BE2C (cell line): ENCODE measurements around the gene BAHCC1.

Experiments used
- DNase-seq: peaks from one replicate; pipeline ENCODE4 v3.0.0-alpha.2; 2020
- H3K27me3 ChIP-seq: fragments of 250-450 bp; sonication (Bioruptor Pico); 2 replicates; pipeline ENCODE4 v1.5.1; 2020; ENCODE audit warnings: mild to moderate bottlenecking
- H3K36me3 ChIP-seq: fragments of 250-450 bp; sonication (Bioruptor Pico); 2 replicates; pipeline ENCODE4 v1.5.1; 2020; ENCODE audit warnings: mild to moderate bottlenecking
- H3K4me1 ChIP-seq: fragments of 250-450 bp; sonication (Bioruptor Pico); 2 replicates; pipeline ENCODE4 v1.5.1; 2020
- H3K4me3 ChIP-seq: 2 replicates; pipeline ENCODE4 v1.5.1; 2011; ENCODE audit warnings: low read depth, low read length
- H3K9me3 ChIP-seq: fragments of 250-450 bp; sonication (Bioruptor Pico); 2 replicates; pipeline ENCODE4 v1.5.1; 2020
- CTCF ChIP-seq: IDR thresholded peaks from 2 replicates; pipeline ENCODE4 v1.5.1; 2012; ENCODE audit warnings: mild to moderate bottlenecking, low read depth, low read length

BAHCC1 gene

GRCh38 chr17:81477173-81477572, 81.9 kb downstream of the BAHCC1 start:
- H3K4me1 ChIP-seq: peaks cover 5% of the 10 kb centered on the region; the same call in 1 of the 2 replicates
- TF ChIP-seq CTCF: no peak
- no peaks in the 10 kb centered on the region for H3K9me3 ChIP-seq
- H3K4me3 ChIP-seq: no peak overlapping the region
- no peaks in the 10 kb centered on the region for H3K27me3 ChIP-seq
- H3K36me3 ChIP-seq: no peaks in the 10 kb centered on the region
- DNase-seq: no peak

DNA sequence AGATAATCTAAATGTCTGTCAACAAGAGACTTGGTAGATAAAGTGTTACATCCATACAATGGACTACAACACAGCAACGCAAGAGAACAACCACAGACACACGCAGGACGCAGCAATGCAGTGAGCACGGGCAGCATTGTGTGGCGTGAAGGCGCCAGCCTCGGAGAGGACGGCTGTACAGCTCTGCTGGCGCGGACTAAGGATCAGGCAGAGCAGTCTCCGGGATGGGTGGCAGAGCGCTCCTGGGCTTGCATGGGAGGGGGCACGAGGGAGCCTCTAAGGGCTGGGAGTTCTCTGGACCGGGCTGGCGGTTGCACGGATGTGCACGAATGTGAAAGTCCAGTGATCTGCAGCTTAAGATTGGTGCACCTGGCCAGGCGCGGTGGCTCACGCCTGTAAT, 82.9 kb downstream of the BAHCC1 start:
- H3K4me1 ChIP-seq: peaks cover 5% of the 10 kb centered on the region
- DNase-seq: no peak

DNA sequence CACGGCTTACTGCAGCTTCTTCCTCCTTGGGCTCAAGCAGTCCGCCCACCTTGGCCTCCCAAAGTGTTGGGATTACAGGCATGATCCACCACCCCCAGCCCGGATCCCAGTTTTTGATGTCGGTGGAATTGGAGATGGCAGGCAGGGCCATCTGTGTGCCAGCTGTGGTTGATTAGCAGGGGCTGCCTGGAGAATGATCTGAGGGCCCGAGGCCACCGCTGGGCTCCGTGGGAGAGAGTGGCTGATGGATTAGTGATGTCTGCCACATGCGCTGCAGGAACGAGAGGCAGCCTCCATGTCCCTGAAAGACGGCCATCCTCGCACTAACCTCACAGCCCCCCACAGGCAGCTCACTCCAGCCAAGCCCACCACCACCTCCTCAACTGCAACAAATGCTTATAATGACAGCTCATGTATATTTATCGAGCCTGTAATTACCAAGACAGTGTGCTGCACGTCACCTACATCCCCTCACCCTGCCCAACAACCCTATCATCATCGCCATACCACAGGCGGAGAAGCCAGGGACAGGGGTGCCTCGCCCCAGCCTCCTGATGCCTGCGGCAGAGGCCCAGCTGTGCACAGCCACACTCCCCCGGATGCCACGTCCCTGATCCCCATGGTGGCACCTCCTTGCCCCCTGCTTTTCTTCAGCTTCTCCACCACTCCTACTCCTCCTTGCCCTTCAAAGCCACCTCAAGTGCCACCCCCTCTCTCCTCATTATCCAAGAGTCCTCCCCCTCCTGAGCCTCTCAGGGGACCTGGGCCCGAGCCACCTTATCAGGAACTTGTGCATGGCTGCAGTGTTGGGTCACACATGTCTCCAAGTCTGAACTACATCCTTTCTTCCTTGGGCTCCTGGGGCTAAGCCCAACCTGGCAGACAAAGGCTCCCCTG, 84.2 kb downstream of the BAHCC1 start:
- no peaks in the 10 kb centered on the region for H3K36me3 ChIP-seq
- peaks cover 7% of the 10 kb centered on the region for H3K4me1 ChIP-seq
- H3K9me3 ChIP-seq: no peaks in the 10 kb centered on the region
- peak; percentile 61 for DNase-seq
- no peaks in the 10 kb centered on the region for H3K27me3 ChIP-seq
- TF ChIP-seq CTCF: no peak
- no peak overlapping the region for H3K4me3 ChIP-seq

More for the DNA sequence above, 82.9 kb downstream of the BAHCC1 start:
- H3K27me3 ChIP-seq: no peaks in the 10 kb centered on the region
- H3K9me3 ChIP-seq: no peaks in the 10 kb centered on the region
- H3K36me3 ChIP-seq: no peaks in the 10 kb centered on the region
- TF ChIP-seq CTCF: no peak
- H3K4me3 ChIP-seq: no peak overlapping the region

GRCh38 chr17:81480140-81481072, 85.1 kb downstream of the BAHCC1 start:
- no peaks in the 10 kb centered on the region for H3K27me3 ChIP-seq
- H3K4me3 ChIP-seq: no peak overlapping the region
- H3K9me3 ChIP-seq: no peaks in the 10 kb centered on the region
- H3K36me3 ChIP-seq: no peaks in the 10 kb centered on the region
- TF ChIP-seq CTCF: no peak
- DNase-seq: no peak
- H3K4me1 ChIP-seq: peaks cover 7% of the 10 kb centered on the region

DNA sequence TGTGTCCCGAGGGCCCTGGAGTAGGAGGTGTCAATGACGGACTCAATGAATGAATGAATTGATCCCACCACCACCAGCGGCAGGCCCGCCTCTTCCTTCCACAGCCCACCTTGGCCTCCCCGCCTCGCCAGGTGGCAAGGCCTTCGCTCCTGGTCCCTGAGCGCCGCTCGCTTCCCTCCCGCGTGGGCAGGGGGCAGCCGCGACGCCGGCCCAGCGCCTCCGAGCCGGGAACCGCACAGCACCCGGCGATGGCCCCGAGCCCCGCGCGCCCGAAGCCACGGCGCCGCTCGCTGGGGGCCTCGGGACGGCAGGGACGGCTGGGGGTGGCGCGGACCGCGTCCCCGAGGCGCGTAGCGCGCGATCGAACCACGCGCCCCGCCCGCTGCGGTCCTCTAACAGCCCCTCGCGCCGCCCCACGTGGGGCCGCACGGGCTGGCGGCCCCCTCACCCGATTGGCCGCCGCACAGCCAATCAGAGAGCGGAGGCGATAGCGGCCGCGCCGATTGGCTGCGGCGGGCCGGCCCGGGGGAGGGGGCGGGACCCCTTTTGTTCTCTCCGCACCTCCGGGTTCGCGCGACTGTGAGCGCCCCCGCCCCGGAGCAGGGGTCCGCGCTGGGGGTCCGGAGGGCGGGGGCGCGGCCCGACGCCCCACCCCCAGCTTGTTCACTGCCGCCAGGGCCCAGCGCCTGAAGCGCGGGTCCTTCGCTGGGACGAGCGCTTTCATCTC, 86.0 kb downstream of the BAHCC1 start:
- no peaks in the 10 kb centered on the region for H3K27me3 ChIP-seq
- H3K4me3 ChIP-seq: no peak overlapping the region
- peaks cover 7% of the 10 kb centered on the region for H3K4me1 ChIP-seq

More for the DNA sequence above, 86.0 kb downstream of the BAHCC1 start:
- Histone ChIP-seq H3K9me3 (no peaks in the 10 kb centered on the region), H3K36me3 (no peaks in the 10 kb centered on the region)
- no peak for TF ChIP-seq CTCF
- no peak for DNase-seq
